HPDE6-E6E7 (cell line): ENCODE data around the gene CARNS1.

Source experiments
- DNase-seq: peaks from one replicate; pipeline ENCODE4 v3.0.0; 2011; ENCODE audit warnings: missing footprints; ENCODE audit errors: extremely low spot score

CARNS1 gene

DNA sequence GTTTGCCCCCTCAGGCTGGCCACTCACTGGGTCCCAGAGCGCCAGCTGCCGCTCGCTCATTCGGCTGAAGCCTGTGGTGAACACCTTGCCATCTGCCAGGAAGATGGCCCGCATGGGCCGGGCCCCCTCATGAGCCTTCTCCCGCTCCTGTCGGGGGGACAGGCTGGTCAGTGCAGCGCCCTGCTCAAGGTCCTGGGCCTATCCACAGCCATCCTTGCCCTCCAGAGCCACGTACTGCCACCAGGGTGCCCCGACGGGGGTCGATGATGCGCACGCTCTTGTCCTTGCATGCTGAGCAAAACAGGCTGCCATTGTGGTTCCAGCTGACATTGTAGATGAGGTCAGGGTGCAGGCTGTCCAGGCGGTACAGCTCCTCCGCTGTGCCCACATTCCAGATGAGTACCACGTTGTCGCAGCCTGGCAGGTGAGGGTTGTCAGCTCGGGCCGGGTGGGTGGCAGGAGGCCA lies 25.7 kb downstream of the CARNS1 start:
- no peak for DNase-seq

GRCh38 chr11:67441731-67442351 lies 26.4 kb downstream of the CARNS1 start:
- no peak for DNase-seq

DNA sequence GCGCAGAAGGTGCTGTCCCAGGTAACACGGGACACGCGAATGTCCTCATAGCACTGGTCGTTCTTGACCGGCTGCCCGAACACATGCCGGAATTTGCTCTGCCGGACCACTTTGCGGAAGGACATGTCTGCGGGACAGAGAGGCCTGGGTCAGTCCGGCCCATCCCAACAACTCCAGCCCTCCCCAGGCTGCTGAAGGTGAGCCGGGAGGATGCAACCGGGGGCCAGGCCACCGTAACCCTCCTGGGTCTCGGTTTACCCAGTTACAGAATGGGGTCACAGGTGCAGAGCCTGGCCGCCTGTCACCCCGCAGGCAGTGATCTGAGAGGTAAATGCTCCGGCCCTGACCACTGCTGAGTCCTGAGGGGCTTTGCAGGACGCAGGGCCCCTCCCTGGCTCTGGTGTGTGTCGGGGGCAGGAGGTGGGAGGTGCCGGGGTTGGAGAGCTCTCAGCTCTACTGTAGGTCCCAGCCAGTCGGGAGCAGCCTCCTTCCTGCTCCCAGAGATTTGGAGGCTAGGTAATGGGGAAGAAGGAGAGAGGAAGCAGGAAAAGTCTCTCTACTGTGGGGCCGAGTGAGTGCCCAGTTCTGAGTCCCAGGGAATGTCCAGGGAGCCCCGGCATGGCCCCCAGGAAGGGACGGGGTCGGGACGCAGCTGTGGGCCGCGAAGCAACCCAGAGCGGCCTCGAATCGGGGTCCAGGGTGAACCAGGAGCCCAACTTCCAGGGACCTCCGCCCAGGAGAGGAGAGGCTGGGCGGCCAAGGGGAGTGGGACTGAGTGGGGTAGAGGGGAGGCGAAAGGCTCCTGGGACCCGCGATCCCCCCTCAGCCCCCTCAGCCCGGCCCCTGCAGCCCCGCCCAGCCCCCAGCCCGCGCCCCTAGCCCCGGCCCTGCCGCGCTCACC lies 27.3 kb downstream of the CARNS1 start:
- no peak for DNase-seq

DNA sequence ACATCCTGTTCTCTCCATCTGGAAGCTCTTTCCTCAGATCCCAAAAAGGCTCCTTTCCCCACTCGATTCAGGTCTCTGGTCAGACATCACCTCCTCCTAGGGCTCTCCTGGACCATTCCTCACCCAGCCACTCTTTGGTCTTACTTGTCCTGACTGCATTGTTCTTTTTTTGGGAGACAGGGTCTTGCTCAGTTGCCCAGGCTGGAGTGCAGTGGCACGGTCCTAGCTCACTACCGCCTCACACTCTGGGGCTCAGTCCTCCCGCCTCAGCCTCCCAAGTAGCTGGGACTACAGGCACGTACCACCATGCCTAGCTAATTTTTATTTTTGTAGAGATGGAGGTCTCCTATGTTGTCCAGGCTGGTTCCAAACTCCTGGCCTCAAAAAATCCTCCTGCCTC lies 30.0 kb downstream of the CARNS1 start:
- DNase-seq = no peak

GRCh38 chr11:67448220-67448609 lies 32.7 kb downstream of the CARNS1 start:
- no peak for DNase-seq

GRCh38 chr11:67449116-67449844 lies 33.8 kb downstream of the CARNS1 start:
- DNase-seq = no peak

DNA sequence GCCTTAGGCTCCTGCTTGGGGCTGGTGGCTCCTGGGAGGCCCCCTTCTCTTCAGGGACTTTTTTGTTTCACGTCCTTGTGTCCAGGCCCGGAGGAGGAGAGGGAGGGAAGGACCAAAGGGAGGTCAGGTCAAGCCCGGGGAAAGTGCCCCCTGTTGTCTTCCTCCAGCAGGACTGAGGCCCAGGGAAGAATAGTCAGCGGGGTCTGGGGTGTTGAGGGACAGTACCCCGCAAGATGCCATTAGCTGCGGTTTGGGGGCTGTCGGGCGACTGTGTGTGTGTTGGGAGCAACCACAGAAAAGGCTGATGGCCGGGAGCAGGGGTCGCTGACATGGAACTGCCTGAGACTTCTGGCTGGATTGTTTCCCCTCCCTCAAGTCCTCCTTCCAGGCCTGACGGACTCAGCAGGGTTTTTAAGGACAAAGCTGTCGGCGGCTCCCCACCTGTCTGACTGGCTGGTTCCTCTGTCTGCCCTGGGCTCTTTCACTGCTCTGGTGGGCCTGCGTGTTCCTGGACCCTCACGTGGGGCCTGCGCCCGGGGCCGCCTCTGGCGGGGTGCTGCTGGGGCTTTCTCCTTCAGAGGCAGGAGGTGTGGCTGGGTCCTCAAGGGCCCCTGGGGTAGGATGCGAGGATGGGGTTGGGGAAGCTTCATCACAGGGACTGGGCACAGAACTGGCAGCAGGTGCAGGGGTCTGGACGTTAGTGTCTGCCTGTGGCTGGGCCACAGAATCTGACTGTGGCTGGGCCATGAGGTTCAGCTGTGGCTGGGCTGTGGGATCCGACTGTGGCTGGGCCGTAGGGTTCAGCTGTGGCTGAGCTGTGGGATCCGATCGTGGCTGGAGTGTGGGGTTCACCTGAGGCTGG lies 35.5 kb downstream of the CARNS1 start:
- no peak for DNase-seq

GRCh38 chr11:67451658-67451976 lies 36.1 kb downstream of the CARNS1 start:
- DNase-seq = no peak

GRCh38 chr11:67452141-67452952 lies 36.9 kb downstream of the CARNS1 start, which contains the start of gene GPR152:
TSS of gene GPR152 (minus strand) at chr11:67452729. CDS start at chr11:67452724, 5 bp downstream.
- no peak for DNase-seq

GRCh38 chr11:67453816-67454732 lies 38.6 kb downstream of the CARNS1 start:
- no peak for DNase-seq

DNA sequence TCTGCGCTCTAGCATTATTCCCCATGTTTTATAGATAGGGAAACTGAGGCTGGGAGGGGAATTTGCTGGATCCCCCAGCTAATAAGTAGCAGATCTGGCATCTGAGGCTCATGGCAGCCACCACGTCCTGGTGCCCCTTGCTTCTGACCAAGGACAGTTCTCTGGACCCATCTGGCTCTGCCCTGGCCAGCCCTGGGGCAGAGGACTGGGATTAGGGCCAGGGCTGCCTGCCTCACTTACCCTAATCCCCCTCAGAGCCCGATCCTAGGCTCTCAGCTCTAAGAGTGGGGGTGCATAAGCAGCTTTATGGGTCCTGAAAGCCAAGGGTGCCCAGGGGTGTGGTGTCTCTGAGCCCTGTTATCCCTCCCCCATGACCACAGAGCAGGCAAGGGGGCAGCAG lies 39.6 kb downstream of the CARNS1 start, which contains the start of gene CABP4:
TSS of gene CABP4 (plus strand) at position 301 of the 400 bp plus-strand sequence. CDS start at position 371, 70 bp downstream.
- DNase-seq = no peak

DNA sequence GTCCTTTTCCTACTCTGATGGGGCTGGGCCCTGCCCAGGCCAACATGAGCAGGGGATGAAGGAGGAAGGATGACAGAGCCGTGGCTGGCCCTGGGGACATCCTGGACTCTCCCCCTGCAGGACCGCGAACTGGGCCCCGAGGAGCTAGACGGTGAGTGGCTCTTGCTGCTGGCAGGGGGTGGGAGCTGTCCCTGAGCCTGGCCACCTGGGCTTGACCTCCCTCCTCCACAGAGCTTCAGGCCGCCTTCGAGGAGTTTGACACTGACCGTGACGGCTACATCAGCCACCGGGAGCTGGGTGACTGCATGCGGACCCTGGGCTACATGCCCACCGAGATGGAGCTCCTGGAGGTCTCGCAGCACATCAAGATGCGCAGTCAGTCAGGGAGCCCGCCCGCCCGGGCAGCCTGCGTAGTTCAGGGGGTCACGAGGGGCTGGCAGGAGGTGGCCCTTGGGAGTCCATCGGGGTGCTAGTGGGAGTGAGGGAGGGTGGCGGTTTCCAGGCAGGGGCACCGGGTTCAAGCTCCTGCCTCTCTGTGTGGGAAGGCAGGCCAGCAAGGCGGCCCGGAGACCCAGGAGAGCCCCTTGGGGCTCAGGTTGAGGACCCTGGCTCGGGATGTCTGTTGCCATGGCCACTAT lies 40.7 kb downstream of the CARNS1 start:
- DNase-seq = no peak

GRCh38 chr11:67457453-67457852 lies 42.0 kb downstream of the CARNS1 start:
- DNase-seq = no peak

GRCh38 chr11:67458266-67458665 lies 42.8 kb downstream of the CARNS1 start:
- DNase-seq = no peak

- no peak for DNase-seq
These were observed 47.7 kb downstream of the CARNS1 start for GRCh38 chr11:67463186-67463585.

- peak; percentile 92 for DNase-seq
These were observed 48.4 kb downstream of the CARNS1 start for GRCh38 chr11:67463680-67464410.

DNA sequence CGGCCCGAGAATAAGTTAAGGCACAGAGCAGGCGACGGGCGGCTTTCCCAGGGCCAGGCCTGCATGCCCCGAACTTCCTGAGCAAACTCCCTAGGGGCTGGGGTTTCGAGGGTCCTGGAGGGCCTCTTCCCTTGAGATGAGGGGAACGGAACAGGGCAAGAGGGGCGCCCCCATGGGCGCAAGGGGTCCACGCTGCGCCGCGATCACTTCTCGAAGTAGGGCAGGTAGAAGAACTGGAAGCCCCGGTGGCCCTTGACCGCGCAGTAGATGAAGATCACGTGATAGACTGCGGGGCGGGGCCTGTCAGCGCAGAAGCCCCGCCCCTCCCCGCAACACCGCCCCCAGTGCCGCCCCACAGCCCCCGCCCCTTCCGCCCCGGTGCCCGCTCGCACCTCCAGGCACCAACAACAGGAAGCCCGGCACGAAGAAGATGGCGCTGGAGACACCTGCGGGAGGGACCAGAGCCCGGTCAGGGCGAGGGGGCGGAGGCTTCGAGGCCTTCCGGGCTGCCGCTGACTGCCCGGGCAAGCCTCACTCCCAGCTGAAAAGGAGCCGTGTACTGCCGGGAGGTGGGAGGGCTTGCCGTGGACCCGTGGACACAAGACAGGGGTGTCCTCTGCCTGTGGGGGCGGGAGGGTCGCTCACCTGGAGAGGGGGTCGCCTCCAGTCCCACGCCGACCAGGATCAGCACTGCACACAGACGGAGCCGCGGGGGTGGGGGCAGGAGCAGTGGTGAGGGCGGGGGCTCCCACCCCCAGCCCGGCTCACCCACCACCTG lies 49.1 kb downstream of the CARNS1 start:
- DNase-seq = peak; percentile 95

- DNase-seq = no peak
These were observed 49.7 kb downstream of the CARNS1 start for GRCh38 chr11:67465189-67465510.
